GM23338 (cell line): ENCODE measurements around the gene RAB4A. TPM values are rescaled to one million over a fixed set of nuclear protein-coding genes. Genes with fewer than 3 reads are reported as not detected.

Experiments used
- ATAC-seq: fragments of 200-7000 bp; cut with Tn5 transposase; 3 replicates; pipeline ENCODE4 v1.9.1; 2020
- DNase-seq: peaks from one replicate; pipeline ENCODE4 v3.0.0-alpha.2; 2015; ENCODE audit warnings: low spot score
- H2AFZ ChIP-seq: fragments of 200-600 bp; sonication (generic); 2 replicates; pipeline ENCODE4 v1.8.0; 2016; ENCODE audit warnings: antibody characterized with exemption, mild to moderate bottlenecking, moderate library complexity
- H3F3A ChIP-seq: fragments of 200-600 bp; sonication (generic); replicated peaks from 2 replicates; pipeline ENCODE4 v1.8.0; 2017; ENCODE audit warnings: antibody characterized with exemption, mixed run types, low read depth
- H3K27ac ChIP-seq: fragments of 200-600 bp; sonication (generic); 2 replicates; pipeline ENCODE4 v1.6.1; 2016; ENCODE audit warnings: low read depth
- H3K27me3 ChIP-seq: fragments of 200-600 bp; sonication (generic); 2 replicates; pipeline ENCODE4 v1.8.0; 2016; ENCODE audit warnings: mild to moderate bottlenecking, mixed run types, moderate library complexity; ENCODE audit not compliant: insufficient read depth
- H3K36me3 ChIP-seq: fragments of 200-600 bp; sonication (generic); 2 replicates; pipeline ENCODE4 v1.8.0; 2016; ENCODE audit warnings: mild to moderate bottlenecking; ENCODE audit not compliant: insufficient read depth
- H3K4me1 ChIP-seq: fragments of 200-600 bp; sonication (generic); 2 replicates; pipeline ENCODE4 v1.8.0; 2016; ENCODE audit warnings: mild to moderate bottlenecking, moderate library complexity; ENCODE audit not compliant: insufficient read depth
- H3K4me2 ChIP-seq: fragments of 200-600 bp; sonication (generic); 2 replicates; pipeline ENCODE4 v1.7.1; 2017; ENCODE audit warnings: mixed run types
- H3K4me3 ChIP-seq: fragments of 200-600 bp; sonication (generic); 2 replicates; pipeline ENCODE4 v1.6.1; 2016; ENCODE audit warnings: mixed run types
- H3K79me2 ChIP-seq: fragments of 200-600 bp; sonication (generic); replicated peaks from 2 replicates; pipeline ENCODE4 v1.8.0; 2017; ENCODE audit warnings: mild to moderate bottlenecking; ENCODE audit not compliant: insufficient read depth
- H3K9me2 ChIP-seq: fragments of 200-600 bp; sonication (generic); 2 replicates; pipeline ENCODE4 v1.8.0; 2017; ENCODE audit not compliant: insufficient read depth
- H4K20me1 ChIP-seq: fragments of 200-600 bp; sonication (generic); replicated peaks from 2 replicates; pipeline ENCODE4 v1.8.0; 2017; ENCODE audit warnings: mild to moderate bottlenecking; ENCODE audit not compliant: insufficient read depth
- H3K27ac Mint-ChIP-seq: 2 replicates; pipeline ENCODE4 v1.8.0; 2020; ENCODE audit warnings: inconsistent platforms, mild to moderate bottlenecking, moderate library complexity, mixed read lengths
- H3K27me3 Mint-ChIP-seq: 3 replicates; pipeline ENCODE4 v1.8.0; 2022; ENCODE audit warnings: low read depth, mild to moderate bottlenecking, moderate library complexity, mixed read lengths, inconsistent platforms; ENCODE audit not compliant: insufficient read depth, poor library complexity
- H3K36me3 Mint-ChIP-seq: 3 replicates; pipeline ENCODE4 v1.8.0; 2021; ENCODE audit warnings: low read depth, mild to moderate bottlenecking, inconsistent platforms, moderate library complexity, mixed read lengths
- H3K4me1 Mint-ChIP-seq: 3 replicates; pipeline ENCODE4 v1.8.0; 2020; ENCODE audit warnings: mild to moderate bottlenecking, inconsistent platforms, mixed read lengths
- H3K4me3 Mint-ChIP-seq: 3 replicates; pipeline ENCODE4 v1.8.0; 2021; ENCODE audit warnings: moderate library complexity, mild to moderate bottlenecking, inconsistent platforms, mixed read lengths
- H3K9me3 Mint-ChIP-seq: 3 replicates; pipeline ENCODE4 v1.8.0; 2020; ENCODE audit warnings: moderate library complexity, mild to moderate bottlenecking, inconsistent platforms, mixed read lengths
- CREB1 ChIP-seq: fragments of 250-450 bp; sonication (Bioruptor Pico); IDR thresholded peaks from 2 replicates; pipeline ENCODE4 v1.5.0; 2020; ENCODE audit warnings: low read depth, mild to moderate bottlenecking, moderate library complexity
- CTCF ChIP-seq, 2 experiments: fragments of 200-600 bp in 1 of 2; sonication (generic) in 1 of 2; conservative IDR thresholded peaks; 2 replicates each; pipeline versions ENCODE4 v1.5.1 to v1.6.1; 2016 to 2017; ENCODE audit warnings: antibody characterized with exemption in 2 of 2, low read depth in 2 of 2, mild to moderate bottlenecking in 2 of 2, moderate library complexity in 1 of 2
- ETS1 ChIP-seq: IDR thresholded peaks from 2 replicates; pipeline ENCODE4 v1.6.1; 2016; ENCODE audit warnings: antibody characterized with exemption
- EZH2 ChIP-seq: fragments of 200-600 bp; sonication (generic); IDR thresholded peaks from one replicate; pipeline ENCODE4 v1.8.0; 2017; ENCODE audit warnings: antibody characterized with exemption, mild to moderate bottlenecking, low read depth; ENCODE audit not compliant: unreplicated experiment
- EZH2phosphoT487 ChIP-seq: fragments of 200-600 bp; sonication (generic); IDR thresholded peaks from one replicate; pipeline ENCODE4 v1.8.1; 2018; ENCODE audit warnings: antibody characterized with exemption; ENCODE audit not compliant: unreplicated experiment
- JUNB ChIP-seq: IDR thresholded peaks from one replicate; pipeline ENCODE4 v1.6.1; 2016; ENCODE audit warnings: antibody characterized with exemption; ENCODE audit not compliant: unreplicated experiment
- NANOG ChIP-seq: IDR thresholded peaks from 2 replicates; pipeline ENCODE4 v1.6.1; 2016; ENCODE audit warnings: antibody characterized with exemption, borderline replicate concordance
- POLR2AphosphoS5 ChIP-seq: IDR thresholded peaks from 2 replicates; pipeline ENCODE4 v1.6.1; 2016; ENCODE audit warnings: antibody characterized with exemption, low read depth
- REST ChIP-seq: IDR thresholded peaks from one replicate; pipeline ENCODE4 v1.6.1; 2018; ENCODE audit warnings: antibody characterized with exemption; ENCODE audit not compliant: unreplicated experiment
- STAT1 ChIP-seq: IDR thresholded peaks from one replicate; pipeline ENCODE4 v1.6.1; 2016; ENCODE audit warnings: antibody characterized with exemption; ENCODE audit not compliant: unreplicated experiment
- ZNF331 ChIP-seq: fragments of 250-450 bp; sonication (Bioruptor Pico); IDR thresholded peaks from 2 replicates; pipeline ENCODE4 v1.5.0; 2020; ENCODE audit warnings: low read depth, mild to moderate bottlenecking, moderate library complexity
- polyA plus RNA-seq: library from polyadenylated mRNA; unstranded; fragments of >200 nt; fragmentation: Nextera tagmentation; extraction: Ambion mirVana; gene quantifications from 2 replicates; pipeline ENCODE4 v1.2.1, GENCODE V29; 2016
- total RNA-seq: library from RNA; depleted of rRNA; stranded (reverse); fragments of >200 nt; shearing (Covaris generic); gene quantifications from 2 replicates; pipeline ENCODE4 v1.2.3, GENCODE V29; 2014

RAB4A gene
- total and polyA plus RNA-seq, 2 experiments from 2014 or later, result 37.5 to 50.8 TPM

- H3K27me3 ChIP-seq, result no peaks in the 10 kb centered on the region
- no peaks in the 10 kb centered on the region for H3K4me1 ChIP-seq
Observed at GRCh38 chr1:229309684-229310083, 38.8 kb downstream of the RAB4A start.

GRCh38 chr1:229310833-229311232 is 39.9 kb downstream of the RAB4A start:
- ATAC-seq (no peak), DNase-seq (no peak)
- Histone ChIP-seq H3K27ac (no peak overlapping the region), H4K20me1 (peaks cover 5% of the 10 kb centered on the region; the same call in 1 of the 2 replicates), H3K79me2 (no peaks in the 10 kb centered on the region), H3F3A (no peaks in the 10 kb centered on the region), H3K4me2 (no peak overlapping the region), H2AFZ (no peak overlapping the region), H3K27me3 (no peaks in the 10 kb centered on the region), H3K9me2 (no peaks in the 10 kb centered on the region), H3K4me1 (no peaks in the 10 kb centered on the region), H3K4me3 (no peak overlapping the region), H3K36me3 (no peaks in the 10 kb centered on the region)
- Mint-ChIP-seq H3K4me3 (no peak overlapping the region), H3K27me3 (no peaks in the 10 kb centered on the region), H3K27ac (no peak overlapping the region), H3K36me3 (peaks cover 3% of the 10 kb centered on the region; the same call in 1 of the 3 replicates), H3K9me3 (no peaks in the 10 kb centered on the region), H3K4me1 (no peaks in the 10 kb centered on the region)
- TF ChIP-seq EZH2phosphoT487, result no peak
- TF ChIP-seq ZNF331 (CRISPR knock-in tag), result no peak
- TF ChIP-seq NANOG, result no peak
- TF ChIP-seq CREB1, result no peak
- no peak for TF ChIP-seq CTCF (conservative IDR thresholded peaks at IDR 0.05; ENCODE audit: low read depth in 2 of 2)
- no peak for TF ChIP-seq REST
- no peak for TF ChIP-seq ETS1
- no peak for TF ChIP-seq POLR2AphosphoS5
- TF ChIP-seq STAT1, result no peak

More at GRCh38 chr1:229309684-229310083, 38.8 kb downstream of the RAB4A start:
- no peak overlapping the region for H3K4me3 Mint-ChIP-seq
- no peak overlapping the region for H3K4me3 ChIP-seq
- no peaks in the 10 kb centered on the region for H3K27me3 Mint-ChIP-seq
- H3K4me2 ChIP-seq, result no peak overlapping the region
- no peak for DNase-seq
- no peaks in the 10 kb centered on the region for H3K79me2 ChIP-seq
- H3K27ac ChIP-seq, result no peak overlapping the region
- H3K9me3 Mint-ChIP-seq, result no peaks in the 10 kb centered on the region
- H4K20me1 ChIP-seq, result peaks cover 5% of the 10 kb centered on the region; the same call in 1 of the 2 replicates
- no peak overlapping the region for H2AFZ ChIP-seq
- H3F3A ChIP-seq, result no peaks in the 10 kb centered on the region
- H3K27ac Mint-ChIP-seq, result no peak overlapping the region
- no peaks in the 10 kb centered on the region for H3K36me3 ChIP-seq
- no peak for ATAC-seq
- H3K9me2 ChIP-seq, result no peaks in the 10 kb centered on the region
- peaks cover 3% of the 10 kb centered on the region; the same call in 1 of the 3 replicates for H3K36me3 Mint-ChIP-seq
- TF ChIP-seq CREB1, result no peak
- no peak for TF ChIP-seq NANOG
- TF ChIP-seq REST, result no peak
- no peak for TF ChIP-seq EZH2
- no peak for TF ChIP-seq JUNB
- no peak for TF ChIP-seq EZH2phosphoT487
- H3K4me1 Mint-ChIP-seq, result no peaks in the 10 kb centered on the region
